Stomach (tissue), 4 donors: Measurements from ENCODE around the gene LCLAT1.

Source experiments
- CTCF ChIP-seq, 7 experiments: fragments of 450-650 bp in 4 of 7; fragments of 200-600 bp in 3 of 7; sonication (generic) in 3 of 7; IDR thresholded peaks; one replicate each; pipeline ENCODE4 v1.5.1; 2016 to 2019; ENCODE audit warnings: antibody characterized with exemption in 7 of 7, control low read depth in 2 of 7, mild to moderate bottlenecking in 1 of 7
- EP300 ChIP-seq: sonication (generic); formaldehyde crosslinking; IDR thresholded peaks from one replicate; pipeline ENCODE4 v1.6.1; 2017; ENCODE audit warnings: antibody characterized with exemption
- POLR2A ChIP-seq, 4 donors: fragments of 450-650 bp; IDR thresholded peaks; one replicate each; pipeline ENCODE4 v1.6.1; 2016; ENCODE audit warnings: antibody characterized with exemption in 4 of 4, control low read depth in 2 of 4, mild to moderate bottlenecking in 1 of 4, moderate library complexity in 1 of 4
- POLR2AphosphoS5 ChIP-seq, 3 donors: sonication (generic); formaldehyde crosslinking; IDR thresholded peaks; one replicate each; pipeline ENCODE4 v1.6.1; 2016; ENCODE audit warnings: antibody characterized with exemption in 3 of 3

- TF ChIP-seq CTCF (IDR thresholded peaks at IDR 0.05) (no peak), POLR2AphosphoS5 (IDR thresholded peaks at IDR 0.05) (no peak), EP300 (no peak), POLR2A (IDR thresholded peaks at IDR 0.05) (no peak)
Measured at GRCh38 chr2:30615926-30616325, 168.9 kb downstream of the LCLAT1 start.
